Measurements from ENCODE around the gene ZNF764. TPM values are rescaled to one million over a fixed set of nuclear protein-coding genes. Genes with fewer than 3 reads are reported as not detected.

Gene ZNF764
- 4.8 and 5.1 TPM in 2 replicates for total RNA-seq

DNA sequence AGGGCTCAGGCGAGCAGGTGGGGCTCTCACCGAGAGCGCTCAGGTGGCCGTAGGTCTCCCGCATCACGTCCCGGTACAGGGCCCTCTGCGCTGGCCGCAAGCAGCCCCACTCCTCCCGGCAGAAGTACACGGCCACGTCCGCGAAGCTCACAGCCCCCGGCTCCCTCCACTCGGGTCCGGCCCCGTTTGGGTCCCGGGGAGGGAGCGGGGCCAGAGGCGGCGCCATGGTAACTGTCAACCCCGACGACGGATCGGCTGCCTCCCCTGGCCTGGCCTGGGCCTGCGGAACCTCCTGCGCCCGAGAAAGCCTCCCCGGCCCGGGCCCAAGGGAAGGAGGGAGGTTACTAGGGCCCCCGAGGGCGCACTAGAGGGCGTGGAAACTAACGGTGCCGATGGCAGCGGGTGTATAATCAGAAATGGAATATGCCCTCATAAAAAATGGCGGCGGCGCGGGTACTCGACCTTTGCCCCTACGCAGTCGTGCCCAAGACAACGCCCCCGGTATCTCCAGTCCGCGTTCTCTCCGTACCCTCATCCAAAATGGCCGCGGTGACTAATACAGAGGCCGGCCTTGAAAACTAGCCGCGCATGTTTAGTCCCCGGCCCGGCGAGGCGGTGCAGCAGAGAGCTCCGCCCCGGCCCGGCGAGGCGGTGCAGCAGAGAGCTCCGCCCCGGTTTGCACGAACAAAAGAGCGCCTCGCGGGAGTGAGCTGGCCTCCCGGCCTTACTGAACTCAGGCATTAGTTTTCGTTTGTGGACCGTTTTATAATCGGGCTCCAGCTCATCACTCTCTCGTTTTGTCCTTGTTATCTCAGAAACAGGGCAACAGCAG lies at the start of gene ZNF764:
TSS of gene ZNF764 (minus strand) at position 418 of the 832 bp plus-strand sequence. CDS start at position 226, 192 bp downstream.

DNA sequence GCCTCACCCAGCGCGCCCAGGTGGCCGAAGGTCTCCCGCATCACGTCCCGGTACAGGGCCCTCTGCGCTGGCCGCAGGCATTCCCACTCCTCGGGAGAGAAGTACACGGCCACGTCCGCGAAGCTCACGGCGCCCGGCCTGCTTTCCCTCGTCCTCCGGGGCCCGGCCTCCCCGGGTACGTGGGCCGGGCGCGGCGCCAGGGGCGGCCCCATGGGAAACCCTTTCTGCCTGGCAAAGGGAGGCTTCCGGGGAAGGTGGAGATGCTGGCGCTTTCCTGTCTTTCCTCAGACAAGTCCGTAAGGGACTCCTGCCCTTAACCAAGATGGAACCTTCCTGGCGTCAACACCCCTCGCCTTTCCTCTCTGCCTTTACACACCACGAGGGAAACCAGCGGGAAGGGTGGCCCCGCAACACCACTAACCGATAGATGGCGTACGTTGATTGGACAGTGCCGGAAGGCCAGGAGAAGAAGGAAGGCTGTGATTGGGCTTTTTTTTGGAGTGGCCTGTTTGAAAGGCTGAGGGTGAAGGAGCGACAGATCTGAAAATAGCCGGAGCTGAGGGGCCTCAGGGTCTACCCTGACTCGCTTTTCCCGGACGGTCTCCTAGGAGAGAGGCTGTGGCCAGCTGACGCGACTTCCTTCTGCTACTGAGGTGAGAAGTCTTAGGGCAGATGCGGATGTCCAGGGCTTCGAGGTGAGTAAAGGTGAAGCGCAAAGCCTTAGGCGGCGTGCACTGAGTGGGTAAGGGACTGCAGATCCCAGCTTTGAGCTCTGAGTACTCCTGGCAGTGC lies 27.4 kb upstream of the ZNF764 start, which contains the start of gene ZNF785:
TSS of gene ZNF785 (minus strand) at position 298 of the 792 bp plus-strand sequence. CDS start at position 212, 86 bp downstream.

DNA sequence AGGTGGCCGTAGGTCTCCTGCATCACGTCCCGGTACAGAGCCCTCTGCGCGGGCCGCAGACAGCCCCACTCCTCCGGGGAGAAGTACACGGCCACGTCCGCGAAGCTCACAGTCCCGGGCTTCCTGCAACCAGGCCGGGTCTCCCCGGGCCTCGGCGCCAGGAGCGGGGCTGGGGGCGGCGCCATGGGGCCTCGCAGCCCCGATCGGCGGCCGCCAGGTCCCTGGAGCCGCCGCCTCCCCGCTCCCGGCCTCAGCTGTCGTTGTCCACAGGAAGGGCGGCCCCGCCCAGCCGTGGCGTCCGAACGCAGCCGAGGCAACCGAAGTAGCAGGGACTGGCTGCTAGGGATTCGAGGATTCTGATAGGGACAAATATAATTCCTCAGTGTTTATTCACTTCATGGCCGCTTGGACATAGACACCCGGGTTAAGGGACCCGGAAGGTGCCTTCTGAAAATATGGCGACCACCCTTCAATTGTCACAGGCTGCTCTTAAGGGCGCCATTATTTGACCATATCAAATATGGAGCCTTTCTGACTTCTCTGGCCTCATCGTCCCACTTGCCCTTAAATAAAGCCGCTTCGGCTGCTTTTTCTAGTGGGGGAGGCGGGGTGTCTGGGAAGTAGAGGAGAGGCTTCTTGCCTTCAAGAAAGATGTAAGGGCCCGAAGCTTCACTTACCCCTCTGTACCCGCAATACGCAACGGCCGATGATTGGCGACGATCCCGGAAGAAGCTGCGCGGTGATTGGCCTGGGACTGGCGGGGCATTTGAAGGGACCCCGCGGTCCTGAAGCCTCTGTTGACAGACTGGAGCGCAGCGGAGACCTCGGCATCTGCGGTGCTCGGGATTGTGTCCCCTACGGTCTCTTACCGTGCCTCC lies 13.5 kb upstream of the ZNF764 start, which contains the start of gene ZNF688:
TSS of gene ZNF688 (minus strand) at position 270 of the 878 bp plus-strand sequence. CDS start at position 185, 85 bp downstream.

DNA sequence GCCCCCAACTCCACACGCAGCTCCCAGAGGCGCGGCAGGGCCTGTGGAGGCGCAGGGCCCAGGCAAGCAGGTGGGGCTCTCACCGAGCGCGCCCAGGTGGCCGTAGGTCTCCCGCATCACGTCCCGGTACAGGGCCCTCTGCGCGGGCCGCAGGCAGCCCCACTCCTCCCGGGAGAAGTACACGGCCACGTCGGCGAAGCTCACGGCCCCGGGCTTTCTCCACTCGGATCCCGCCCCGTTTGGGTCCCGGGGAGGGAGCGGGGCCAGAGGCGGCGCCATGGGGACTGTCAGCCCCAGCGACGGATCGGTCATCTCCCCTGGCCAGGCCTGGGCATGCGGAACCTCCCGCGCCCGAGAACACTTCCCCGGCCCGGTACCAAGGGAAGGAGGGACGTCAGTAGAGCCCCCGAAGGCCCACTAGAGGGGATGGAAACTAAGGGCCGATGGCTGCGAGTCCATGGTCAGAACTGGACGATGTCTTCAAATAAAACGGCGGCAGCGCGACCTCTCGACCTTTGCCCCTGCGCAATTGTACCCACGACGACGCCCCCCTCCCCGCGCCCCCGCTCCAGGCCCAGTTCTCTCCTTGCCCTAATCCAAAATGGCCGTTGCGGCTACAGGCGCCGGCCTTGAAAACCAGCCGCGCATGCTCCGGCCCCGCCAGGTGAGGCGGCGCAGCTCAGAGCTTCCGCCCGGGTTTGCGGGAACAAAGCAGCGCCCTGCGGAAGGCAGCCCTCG lies 23.6 kb downstream of the ZNF764 start, which contains the start of gene ZNF747:
TSS of gene ZNF747 (minus strand) at position 491 of the 738 bp plus-strand sequence. CDS start at position 312, 179 bp downstream.

DNA sequence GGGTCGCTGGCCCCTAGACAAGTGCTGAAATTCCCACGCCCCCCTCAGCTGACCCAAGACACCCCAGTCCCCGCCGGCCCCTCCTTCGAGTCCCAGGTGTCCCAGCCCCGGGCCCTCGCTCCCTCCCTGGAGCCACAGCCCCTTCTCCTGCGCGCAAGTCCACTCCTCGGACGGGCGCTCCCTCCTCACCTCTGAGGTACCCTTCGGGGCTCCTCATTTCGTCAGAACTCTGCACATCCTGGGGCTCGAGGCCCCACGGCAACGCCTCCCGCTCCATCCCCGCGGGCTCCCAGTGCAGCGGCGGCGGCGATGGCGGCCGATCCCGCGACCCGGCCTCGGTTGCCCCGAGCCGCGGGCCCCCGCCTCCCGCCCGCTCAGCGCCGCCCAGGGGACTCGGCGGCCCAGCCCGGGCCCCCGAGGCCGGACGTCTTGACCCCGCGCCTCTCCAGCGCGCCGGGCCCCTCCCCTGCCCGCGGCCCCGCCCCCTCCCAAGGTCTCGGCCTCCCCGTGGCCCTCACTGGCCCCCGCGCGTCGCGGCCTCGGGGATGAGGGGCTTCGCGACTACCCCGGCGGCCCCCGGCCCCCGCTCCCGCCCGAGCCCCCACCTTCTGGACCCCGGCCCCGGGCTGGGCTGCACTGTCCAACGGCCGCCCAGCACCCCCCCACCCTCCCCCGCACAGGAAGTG lies 31.9 kb downstream of the ZNF764 start, which contains the start of gene ZNF768:
TSS of gene ZNF768 (minus strand) at position 430 of the 686 bp plus-strand sequence. CDS start at position 277, 153 bp downstream.

Other genes starting within 250 kb of the ZNF764 start
- 24.5 and 25.1 TPM in 2 replicates for gene CD2BP2, start 203.1 kb downstream of the ZNF764 start, total RNA-seq
- gene TBC1D10B, start 187.9 kb downstream of the ZNF764 start, total RNA-seq: 36.3 and 42.3 TPM in 2 replicates
- not detected in 2 replicates for gene MYL11, start 183.6 kb downstream of the ZNF764 start, total RNA-seq
- 0.13 and 0.17 TPM in 2 replicates for gene SEPTIN1, start 175.8 kb downstream of the ZNF764 start, total RNA-seq
- 4.9 and 9.4 TPM in 2 replicates for gene ZNF48, start 163.0 kb downstream of the ZNF764 start, total RNA-seq
- 9.8 and 12.4 TPM in 2 replicates for gene ZNF771, start 150.8 kb downstream of the ZNF764 start, total RNA-seq
- gene DCTPP1, start 128.3 kb downstream of the ZNF764 start, total RNA-seq: 7.7 and 8.5 TPM in 2 replicates
- 8.6 and 10.8 TPM in 2 replicates for gene SEPHS2, start 112.5 kb downstream of the ZNF764 start, total RNA-seq
- gene ITGAL, start 85.6 kb downstream of the ZNF764 start, total RNA-seq: 0.17 TPM in 1 of 2 replicates, not detected in the other
- gene ZNF768, start 31.8 kb downstream of the ZNF764 start, total RNA-seq: 14.1 and 21.0 TPM in 2 replicates
- 10.2 and 11.6 TPM in 2 replicates for gene ZNF747, start 23.5 kb downstream of the ZNF764 start, total RNA-seq
- 4.4 and 7.8 TPM in 2 replicates for gene ZNF688, start 13.3 kb upstream of the ZNF764 start, total RNA-seq
- gene ZNF785, start 27.3 kb upstream of the ZNF764 start, total RNA-seq: 10.2 and 10.6 TPM in 2 replicates
- gene ZNF689, start 52.0 kb upstream of the ZNF764 start, total RNA-seq: 3.8 and 3.9 TPM in 2 replicates
- 8.9 and 9.3 TPM in 2 replicates for gene PRR14, start 92.6 kb upstream of the ZNF764 start, total RNA-seq
- 21.6 and 22.4 TPM in 2 replicates for gene FBRS, start 100.1 kb upstream of the ZNF764 start, total RNA-seq
- gene SRCAP, start 140.8 kb upstream of the ZNF764 start, total RNA-seq: 53.4 and 62.1 TPM in 2 replicates
- gene PHKG2, start 190.1 kb upstream of the ZNF764 start, total RNA-seq: 16.4 and 17.3 TPM in 2 replicates
- 0.91 and 1.3 TPM in 2 replicates for gene CFAP119, start 203.7 kb upstream of the ZNF764 start, total RNA-seq
- gene RNF40, start 203.9 kb upstream of the ZNF764 start, total RNA-seq: 66.7 and 74.9 TPM in 2 replicates
- gene ZNF629, start 228.8 kb upstream of the ZNF764 start, total RNA-seq: 9.8 and 11.0 TPM in 2 replicates